GM18951 (cell line): ENCODE results near the gene EYA2.

ENCODE experiments used
- POLR2A ChIP-seq: IDR thresholded peaks from 4 replicates; pipeline ENCODE4 v1.6.1; 2011; ENCODE audit warnings: mild to moderate bottlenecking; ENCODE audit not compliant: insufficient read length, insufficient read depth; ENCODE audit errors: extremely low read depth
- in situ Hi-C: fragments of 300-500 bp; cut with MboI; formaldehyde crosslinking; loops from one replicate; pipeline ENCODE4 v1.12.0; 2022; ENCODE audit warnings: low sequenced_read_pairs, mixed read lengths, inconsistent platforms; ENCODE audit not compliant: unreplicated experiment

EYA2 gene

GRCh38 chr20:47227576-47227975 lies 332.9 kb downstream of the EYA2 start:
- in situ Hi-C loops: no loop called here

GRCh38 chr20:47228654-47229053 lies 334.0 kb downstream of the EYA2 start:
- TF ChIP-seq POLR2A: no peak
- in situ Hi-C loops: no loop called here

More at GRCh38 chr20:47227576-47227975, 332.9 kb downstream of the EYA2 start:
- TF ChIP-seq POLR2A: no peak

- in situ Hi-C loops: no loop called here
- no peak for TF ChIP-seq POLR2A
Observed at GRCh38 chr20:47230811-47231256, 336.2 kb downstream of the EYA2 start.

- TF ChIP-seq POLR2A: no peak
- in situ Hi-C loops: no loop called here
Observed at GRCh38 chr20:47231382-47232039, 336.9 kb downstream of the EYA2 start.

GRCh38 chr20:47232518-47232917 lies 337.9 kb downstream of the EYA2 start:
- in situ Hi-C loops: no loop called here
- TF ChIP-seq POLR2A: no peak

- no peak for TF ChIP-seq POLR2A
- in situ Hi-C loops: no loop called here
Observed at GRCh38 chr20:47233333-47234188, 338.9 kb downstream of the EYA2 start.

- in situ Hi-C loops: no loop called here
- no peak for TF ChIP-seq POLR2A
Observed at GRCh38 chr20:47235111-47235510, 340.5 kb downstream of the EYA2 start.

GRCh38 chr20:47235853-47236638 lies 341.4 kb downstream of the EYA2 start:
- TF ChIP-seq POLR2A: no peak
- in situ Hi-C loops: no loop called here

GRCh38 chr20:47236639-47236900 lies 341.9 kb downstream of the EYA2 start:
- no peak for TF ChIP-seq POLR2A
- in situ Hi-C loops: no loop called here

GRCh38 chr20:47237715-47238114 lies 343.1 kb downstream of the EYA2 start:
- no peak for TF ChIP-seq POLR2A
- in situ Hi-C loops: no loop called here
